Activated CD8-positive, alpha-beta memory T cell treated with anti-CD3 and anti-CD28 coated beads for 24 hours (primary cell): ENCODE results near the gene APOC1.

ENCODE experiments used
- DNase-seq: peaks from one replicate; pipeline ENCODE4 v3.0.0-alpha.2; 2020

Gene APOC1

GRCh38 chr19:44957526-44957925 lies 43.1 kb downstream of the APOC1 start:
- no peak for DNase-seq

- no peak for DNase-seq
These were observed 43.7 kb downstream of the APOC1 start for GRCh38 chr19:44958090-44958489.

- DNase-seq: no peak
These were observed 45.3 kb downstream of the APOC1 start for GRCh38 chr19:44959691-44960090.

GRCh38 chr19:44960906-44961728 lies 46.7 kb downstream of the APOC1 start:
- DNase-seq: no peak

GRCh38 chr19:44961821-44962220 lies 47.4 kb downstream of the APOC1 start:
- no peak for DNase-seq

GRCh38 chr19:44968118-44968517 lies 53.7 kb downstream of the APOC1 start:
- DNase-seq: no peak

- DNase-seq: no peak
These were observed 54.3 kb downstream of the APOC1 start for GRCh38 chr19:44968670-44969069.
